HT1080 (cell line): ENCODE results near the gene CYTH4. TPM values are rescaled to one million over a fixed set of nuclear protein-coding genes. Genes with fewer than 3 reads are reported as not detected.

ENCODE experiments used
- DNase-seq: peaks from one replicate; pipeline ENCODE4 v3.0.0-alpha.2; 2015; ENCODE audit warnings: low read depth
- total RNA-seq: library from RNA; depleted of rRNA; stranded (reverse); fragments of >200 nt; shearing (Covaris generic); gene quantifications from 2 replicates; pipeline ENCODE4 v1.2.3, GENCODE V29; 2014

Gene CYTH4
- total RNA-seq, 1 experiment from 2014 or later = 2.6 TPM

- DNase-seq = no peak
These were observed 12.2 kb upstream of the CYTH4 start for GRCh38 chr22:37269936-37270678.

GRCh38 chr22:37270928-37271650, 11.2 kb upstream of the CYTH4 start:
- DNase-seq = peak; percentile 76

DNA sequence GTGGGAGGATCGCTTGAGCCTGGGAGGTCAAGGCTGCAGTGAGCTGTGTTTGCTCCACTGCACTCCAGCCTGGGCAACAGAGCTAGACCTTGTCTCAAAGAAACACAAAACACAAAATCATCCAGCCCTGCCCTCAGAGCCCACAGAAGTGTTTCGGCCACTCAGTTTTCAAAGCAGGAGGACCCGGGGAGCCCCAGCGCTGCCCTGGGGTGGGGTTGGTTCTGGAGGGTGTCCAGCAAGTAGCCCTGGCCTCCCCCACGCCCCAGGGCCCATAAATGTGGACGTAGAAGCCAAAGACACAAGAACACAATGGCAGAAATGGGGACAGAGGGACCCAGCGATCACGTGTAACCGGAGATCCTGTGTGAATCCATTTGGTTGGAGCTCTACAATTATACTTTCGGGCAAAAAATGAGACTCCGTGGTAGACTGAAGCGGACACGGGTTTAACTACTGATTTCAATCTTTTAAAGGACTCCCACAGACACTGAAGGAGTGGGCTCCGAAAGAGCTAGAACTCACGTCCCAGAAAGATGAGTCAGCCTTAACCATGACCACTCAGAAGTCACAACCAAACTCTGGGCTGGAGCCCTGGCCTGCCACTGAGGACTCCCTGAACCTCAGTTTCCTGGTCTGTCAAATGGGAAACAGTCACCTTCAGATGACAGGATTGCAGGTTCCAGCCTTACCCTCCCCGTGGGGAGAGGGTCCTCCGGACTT, 9.0 kb upstream of the CYTH4 start:
- peak; percentile 55 for DNase-seq

GRCh38 chr22:37273846-37274225, 8.5 kb upstream of the CYTH4 start:
- DNase-seq = no peak

DNA sequence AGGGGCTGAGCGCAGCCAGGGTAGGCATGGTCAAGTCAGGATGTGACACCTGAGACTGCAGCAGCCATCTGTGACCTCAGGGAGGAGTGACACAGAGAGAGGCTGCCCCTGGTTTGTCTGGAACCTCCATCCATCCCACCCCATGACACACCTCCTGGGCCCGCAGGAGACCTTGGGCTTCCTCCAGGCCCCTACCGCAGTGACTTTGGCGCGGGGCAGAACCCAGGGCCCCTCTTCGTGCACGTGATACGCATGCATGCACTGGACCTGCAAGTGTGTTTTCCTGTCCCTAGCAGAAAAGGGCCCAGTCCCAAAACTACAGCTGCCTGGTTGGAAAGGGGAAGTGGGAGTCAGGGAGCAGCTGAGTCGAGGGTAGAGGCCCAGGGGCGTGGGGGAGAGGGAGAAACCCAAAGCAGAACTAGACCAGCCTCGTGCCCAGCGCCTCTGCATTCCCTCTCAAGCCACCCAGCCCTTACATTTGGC, 7.9 kb upstream of the CYTH4 start:
- DNase-seq = no peak

GRCh38 chr22:37275134-37275533, 7.2 kb upstream of the CYTH4 start:
- DNase-seq = no peak

DNA sequence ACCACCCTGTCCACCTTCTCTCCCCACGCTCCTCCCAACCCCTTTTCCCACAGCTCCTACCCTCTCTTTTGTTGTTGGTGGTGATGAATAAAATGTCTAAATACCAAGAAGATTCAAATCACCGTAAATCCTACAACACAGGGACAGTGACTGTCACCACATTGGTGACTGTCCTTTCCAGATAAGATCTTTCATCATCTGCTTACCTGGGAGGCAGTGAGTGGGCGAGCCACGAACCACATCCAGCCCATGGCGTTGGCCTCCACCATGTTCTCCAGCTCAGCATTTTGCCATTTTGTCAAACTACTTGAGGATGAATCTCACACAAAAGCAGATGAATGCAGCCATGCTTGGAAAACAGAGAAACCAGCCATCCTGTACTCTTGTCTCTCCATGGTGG, 6.7 kb upstream of the CYTH4 start:
- DNase-seq = no peak

- DNase-seq = no peak
These were observed 5.5 kb upstream of the CYTH4 start for GRCh38 chr22:37276776-37277175.

GRCh38 chr22:37277384-37277783, 4.9 kb upstream of the CYTH4 start:
- DNase-seq = no peak

- no peak for DNase-seq
These were observed 4.0 kb upstream of the CYTH4 start for GRCh38 chr22:37278261-37278660.

DNA sequence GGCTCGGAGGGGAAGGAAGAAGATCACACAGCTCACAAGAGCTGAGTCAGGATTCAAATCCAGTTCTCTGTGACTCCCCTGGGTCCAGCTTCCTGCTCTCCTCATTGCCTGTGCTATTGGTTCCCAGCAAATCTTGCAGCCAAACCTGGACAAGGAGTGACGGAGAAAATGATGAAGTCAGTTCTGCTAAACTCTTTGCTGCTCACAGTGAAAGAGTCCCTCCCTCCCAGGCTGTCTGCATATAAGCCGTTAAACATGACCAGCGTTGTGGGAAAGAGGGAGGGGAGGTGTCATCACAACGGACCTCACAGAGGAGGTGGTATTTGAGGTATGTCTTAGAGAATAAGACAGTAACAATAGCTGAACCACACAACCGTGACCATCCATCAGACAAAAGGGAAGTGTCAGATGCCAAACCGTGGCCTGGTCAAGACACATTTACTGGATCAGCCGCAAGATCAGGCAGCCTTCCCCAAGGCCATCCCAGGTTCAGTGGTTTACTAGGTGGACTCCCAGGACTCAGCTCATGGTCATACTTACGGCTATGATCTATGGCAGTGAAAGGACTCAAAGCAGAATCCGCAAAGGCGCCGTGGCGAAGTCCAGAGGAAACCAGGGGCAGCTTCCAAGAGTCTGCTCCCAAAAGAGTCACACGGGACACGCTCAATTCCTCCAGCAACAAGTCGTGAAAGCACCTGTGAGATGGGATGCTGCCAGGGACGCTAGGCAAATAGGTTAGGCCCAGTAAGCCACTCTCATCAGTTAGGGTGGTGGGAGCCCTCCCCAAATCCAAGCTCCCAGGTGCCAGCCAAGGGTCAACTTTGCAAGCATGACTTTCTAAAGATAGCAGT, 2.8 kb upstream of the CYTH4 start:
- DNase-seq = no peak

DNA sequence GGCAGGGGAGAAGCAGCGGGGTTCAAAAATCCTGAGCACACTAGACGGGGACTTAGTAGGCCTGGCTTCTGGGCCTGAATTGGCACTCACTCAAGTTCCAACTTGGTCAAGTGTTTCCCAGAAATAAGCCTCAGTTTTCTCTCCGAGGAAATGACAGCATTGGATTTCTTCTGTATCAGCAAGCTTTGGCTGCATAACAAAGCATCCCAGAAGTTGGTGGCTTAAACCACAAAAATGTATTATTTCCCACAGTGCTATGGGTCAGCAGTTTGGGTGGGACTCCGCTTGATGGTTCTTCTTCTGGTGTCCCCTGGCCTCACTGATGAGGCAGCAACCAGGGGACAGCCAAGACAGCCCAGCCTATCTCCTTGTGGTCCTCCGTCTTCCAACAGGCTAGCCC, 1.6 kb upstream of the CYTH4 start:
- DNase-seq = no peak

DNA sequence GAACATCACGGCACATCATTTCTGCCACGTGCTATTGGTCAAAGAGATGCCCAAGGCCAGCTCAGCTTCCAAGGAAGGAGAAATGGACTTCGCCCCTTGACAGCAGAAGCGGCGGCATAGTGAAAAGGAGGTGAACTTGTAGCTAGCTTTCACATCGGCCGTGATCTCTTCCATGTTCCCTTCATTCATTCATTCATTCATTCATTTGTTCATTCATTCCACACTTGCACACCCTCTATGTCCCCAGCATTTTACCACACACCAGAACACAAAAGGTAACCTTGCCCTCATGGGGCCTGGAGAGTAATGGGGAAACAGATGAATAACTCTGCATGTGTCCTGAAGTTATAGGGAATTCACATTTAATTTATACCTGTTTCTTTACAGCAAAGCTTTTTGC, 1.1 kb upstream of the CYTH4 start:
- no peak for DNase-seq

DNA sequence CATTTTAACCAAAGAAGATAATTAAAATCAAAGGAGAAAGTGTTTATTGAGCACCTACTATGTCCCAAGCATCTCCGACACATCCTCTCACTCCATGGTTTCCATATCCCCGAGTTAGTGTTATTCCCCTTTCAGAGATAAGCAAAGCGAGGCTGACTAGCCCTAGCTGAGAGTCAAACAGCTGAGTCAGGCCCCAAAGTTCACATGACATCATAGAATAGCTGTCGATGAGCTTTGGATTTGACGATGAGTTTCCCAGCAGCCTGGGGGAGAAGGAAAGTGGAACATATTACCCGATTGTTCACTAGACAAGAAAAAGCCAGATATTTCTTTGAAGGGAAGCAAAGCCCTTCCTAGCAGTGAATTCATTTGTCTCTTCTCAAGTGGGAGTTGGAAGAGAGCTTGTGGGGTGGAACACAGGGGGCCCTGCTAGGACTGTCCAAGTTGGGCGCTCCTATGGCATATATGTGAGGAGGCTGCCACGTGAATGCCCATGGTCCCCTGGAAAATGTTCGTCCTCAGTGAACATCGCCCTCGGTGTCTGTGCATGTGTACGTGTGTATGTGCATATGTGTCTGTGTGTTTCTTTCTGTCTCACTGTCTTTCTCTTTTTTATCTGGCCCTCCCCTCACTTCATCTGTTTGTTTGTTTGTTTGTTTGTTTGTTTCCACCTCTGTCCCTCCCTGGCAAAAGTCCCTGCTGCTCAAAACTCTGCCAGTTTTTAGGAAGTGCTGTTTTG, 493 bp upstream of the CYTH4 start:
- no peak for DNase-seq

DNA sequence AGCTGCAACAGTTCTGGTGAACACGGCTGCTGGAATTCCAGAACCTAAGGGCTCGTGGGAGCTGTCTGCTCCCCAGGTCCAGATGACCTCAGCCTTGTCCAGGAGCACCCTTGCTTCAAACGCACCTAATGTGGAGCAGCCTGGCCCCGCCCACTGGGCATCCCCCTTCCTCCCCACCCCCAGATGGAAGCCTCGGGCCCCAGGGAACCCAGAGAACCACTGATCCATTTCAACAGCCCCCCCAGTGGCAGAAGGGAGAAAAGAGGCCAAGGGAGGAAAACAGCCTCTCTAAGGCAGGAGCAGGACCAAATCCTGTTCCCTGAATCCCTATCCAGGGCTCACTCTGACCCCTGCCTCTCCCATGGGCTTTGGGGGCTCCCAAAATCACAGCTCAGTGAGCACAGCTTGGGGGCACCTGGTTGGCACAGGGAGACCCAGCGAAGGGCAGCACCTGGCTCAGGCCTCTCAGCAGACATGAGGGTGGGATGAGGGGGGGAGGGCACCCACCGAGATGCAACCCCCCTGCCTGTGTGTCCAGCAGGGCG, 1.2 kb downstream of the CYTH4 start:
- DNase-seq = no peak

- DNase-seq = no peak
These were observed 2.0 kb downstream of the CYTH4 start for GRCh38 chr22:37284126-37284804.

- DNase-seq = no peak
These were observed 2.6 kb downstream of the CYTH4 start for GRCh38 chr22:37284805-37285355.

DNA sequence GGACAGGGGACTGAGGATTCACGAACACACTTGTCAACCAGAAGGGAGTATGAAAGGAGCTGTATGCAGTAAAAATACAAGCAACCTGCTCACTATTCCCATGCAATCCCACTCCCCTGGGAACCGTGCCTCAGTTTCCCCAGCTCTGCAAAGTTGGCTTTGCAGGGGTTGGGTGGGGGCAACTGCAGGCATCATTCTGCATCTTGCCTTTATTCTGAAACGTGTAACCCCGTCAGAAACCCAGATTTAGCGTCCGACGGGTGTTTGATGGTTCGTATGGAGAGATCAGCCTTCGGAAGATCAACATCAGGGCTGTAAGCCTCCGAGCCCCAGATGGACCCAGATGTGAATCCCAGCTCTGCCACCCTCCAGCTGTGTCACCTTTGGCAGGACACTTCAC, 3.6 kb downstream of the CYTH4 start:
- no peak for DNase-seq

- DNase-seq = no peak
These were observed 5.2 kb downstream of the CYTH4 start for GRCh38 chr22:37287550-37287951.
